Fibroblast of skin of left biceps (primary cell): Measurements from ENCODE around the gene MEIS2.

Experiments
- DNase-seq, 2 experiments: peaks; one replicate each; pipeline ENCODE4 v3.0.0-alpha.2; 2013; ENCODE audit warnings: low read depth in 2 of 2

Gene MEIS2

GRCh38 chr15:37112971-37113670 is 12.8 kb upstream of the MEIS2 start:
- no peak for DNase-seq

- DNase-seq, result no peak
Observed at GRCh38 chr15:37112171-37112570, 11.8 kb upstream of the MEIS2 start.

- DNase-seq, result no peak
Observed at GRCh38 chr15:37111427-37111717, 11.0 kb upstream of the MEIS2 start.

- DNase-seq, result no peak
Observed at GRCh38 chr15:37109872-37110572, 9.7 kb upstream of the MEIS2 start.

GRCh38 chr15:37109168-37109871 is 9.0 kb upstream of the MEIS2 start:
- DNase-seq, result no peak

GRCh38 chr15:37108381-37109167 is 8.2 kb upstream of the MEIS2 start:
- no peak for DNase-seq

GRCh38 chr15:37107744-37108380 is 7.5 kb upstream of the MEIS2 start:
- no peak for DNase-seq

- DNase-seq, result no peak
Observed at GRCh38 chr15:37107071-37107743, 6.9 kb upstream of the MEIS2 start.

GRCh38 chr15:37106490-37107001 is 6.2 kb upstream of the MEIS2 start:
- DNase-seq, result no peak

- DNase-seq, result no peak
Observed at GRCh38 chr15:37105889-37106288, 5.5 kb upstream of the MEIS2 start.

GRCh38 chr15:37105029-37105428 is 4.7 kb upstream of the MEIS2 start:
- no peak for DNase-seq

- DNase-seq, result no peak
Observed at GRCh38 chr15:37104424-37104981, 4.2 kb upstream of the MEIS2 start.

- DNase-seq, result no peak
Observed at GRCh38 chr15:37103475-37104423, 3.4 kb upstream of the MEIS2 start.

- DNase-seq, result no peak
Observed at GRCh38 chr15:37103163-37103435, 2.8 kb upstream of the MEIS2 start.

- no peak for DNase-seq
Observed at GRCh38 chr15:37102305-37103162, 2.2 kb upstream of the MEIS2 start.

GRCh38 chr15:37101980-37102304 is 1.6 kb upstream of the MEIS2 start:
- peak; percentile 47 to 49 for DNase-seq

- no peak for DNase-seq
Observed at GRCh38 chr15:37100966-37101215, 542 bp upstream of the MEIS2 start.

GRCh38 chr15:37099319-37100108 is 835 bp downstream of the MEIS2 start:
- DNase-seq, result no peak
